ACHN (cell line): ENCODE data around the gene PARD3.

ENCODE experiments used
- DNase-seq: peaks from one replicate; pipeline ENCODE4 v3.0.0-alpha.2; 2015
- in situ Hi-C: cut with HindIII; loops from 2 replicates; pipeline ENCODE4 v1.10.0; 2017; ENCODE audit warnings: low sequenced_read_pairs, low pct_ligation_motif_present, low pct_unique_long_range_greater_than_20kb

The PARD3 gene

GRCh38 chr10:34250722-34251121 lies 564.4 kb downstream of the PARD3 start:
- in situ Hi-C loops: no loop called here
- DNase-seq: no peak

GRCh38 chr10:34249634-34250033 lies 565.5 kb downstream of the PARD3 start:
- DNase-seq: no peak
- in situ Hi-C loops: no loop called here

- in situ Hi-C loops: no loop called here
- DNase-seq: no peak
Measured at GRCh38 chr10:34247560-34247959, 567.5 kb downstream of the PARD3 start.

- DNase-seq: no peak
- in situ Hi-C loops: no loop called here
Measured at GRCh38 chr10:34244756-34245484, 570.2 kb downstream of the PARD3 start.

GRCh38 chr10:34241226-34242000 lies 573.7 kb downstream of the PARD3 start:
- no peak for DNase-seq
- in situ Hi-C loops: no loop called here

- DNase-seq: no peak
- in situ Hi-C loops: no loop called here
Measured at GRCh38 chr10:34240039-34240438, 575.1 kb downstream of the PARD3 start.

GRCh38 chr10:34237898-34238455 lies 577.1 kb downstream of the PARD3 start:
- DNase-seq: no peak
- in situ Hi-C loops: no loop called here

- DNase-seq: no peak
- in situ Hi-C loops: no loop called here
Measured at GRCh38 chr10:34236931-34237330, 578.2 kb downstream of the PARD3 start.

- in situ Hi-C loops: no loop called here
- no peak for DNase-seq
Measured at GRCh38 chr10:34235164-34235832, 579.8 kb downstream of the PARD3 start.

- in situ Hi-C loops: no loop called here
- DNase-seq: no peak
Measured at GRCh38 chr10:34232481-34232880, 582.6 kb downstream of the PARD3 start.

- no peak for DNase-seq
- in situ Hi-C loops: no loop called here
Measured at GRCh38 chr10:34231441-34232180, 583.5 kb downstream of the PARD3 start.

GRCh38 chr10:34229917-34230316 lies 585.2 kb downstream of the PARD3 start:
- DNase-seq: no peak
- in situ Hi-C loops: no loop called here

GRCh38 chr10:34228066-34228465 lies 587.0 kb downstream of the PARD3 start:
- in situ Hi-C loops: no loop called here
- no peak for DNase-seq

- no peak for DNase-seq
- in situ Hi-C loops: no loop called here
Measured at GRCh38 chr10:34224639-34225038, 590.5 kb downstream of the PARD3 start.

GRCh38 chr10:34223658-34224057 lies 591.4 kb downstream of the PARD3 start:
- no peak for DNase-seq
- in situ Hi-C loops: no loop called here

GRCh38 chr10:34222359-34222758 lies 592.7 kb downstream of the PARD3 start:
- DNase-seq: no peak
- in situ Hi-C loops: no loop called here

GRCh38 chr10:34219753-34220548 lies 595.1 kb downstream of the PARD3 start:
- in situ Hi-C loops: no loop called here
- DNase-seq: no peak

GRCh38 chr10:34217524-34217923 lies 597.6 kb downstream of the PARD3 start:
- no peak for DNase-seq
- in situ Hi-C loops: no loop called here
